IMR-90 (cell line): ENCODE measurements around the gene NAV2. TPM values are rescaled to one million over a fixed set of nuclear protein-coding genes. Genes with fewer than 3 reads are reported as not detected.

ENCODE experiments used
- ATAC-seq: fragments of 200-7000 bp; cut with Tn5 transposase; 2 replicates; pipeline ENCODE4 v1.9.1; 2020; ENCODE audit warnings: low read depth, mild to moderate bottlenecking, moderate library complexity
- BruUV-seq: library from RNA; stranded (reverse); fragments of 400-500 nt; replicated peaks from 2 replicates; lab custom pipeline; 2021; lab: Mats Ljungman, UMichigan
- CTCF ChIA-PET: fragments of 300-600 bp; formaldehyde crosslinking; extraction: SDS; loops from one replicate; lab custom pipeline; 2021; ENCODE audit warnings: antibody characterized with exemption; lab: Yijun Ruan, JAX
- POLR2A ChIA-PET: fragments of 300-600 bp; sonication (Branson Sonifier 250); formaldehyde crosslinking; loops from one replicate; lab custom pipeline; 2022; ENCODE audit warnings: antibody characterized with exemption; ENCODE audit not compliant: unreplicated experiment; lab: Charles Lee
- DNase-seq: peaks from one replicate; pipeline ENCODE4 v3.0.0; 2013
- H2AFZ ChIP-seq: replicated peaks from 2 replicates; pipeline ENCODE3; 2013; ENCODE audit warnings: low read length, mild to moderate bottlenecking; ENCODE audit not compliant: poor library complexity
- H2AK5ac ChIP-seq: 2 replicates; pipeline ENCODE4 v1.6.1; 2013; ENCODE audit warnings: low read depth, low read length, inconsistent platforms
- H2AK9ac ChIP-seq: replicated peaks from 2 replicates; pipeline ENCODE3; 2013; ENCODE audit warnings: mild to moderate bottlenecking, low read depth, low read length, moderate library complexity; ENCODE audit not compliant: poor library complexity
- H2BK120ac ChIP-seq: 2 replicates; pipeline ENCODE4 v1.6.1; 2013; ENCODE audit warnings: low read depth, low read length, inconsistent platforms
- H2BK15ac ChIP-seq: 3 replicates; pipeline ENCODE4 v1.6.1; 2013; ENCODE audit warnings: low read depth, low read length, inconsistent platforms
- H2BK20ac ChIP-seq: 2 replicates; pipeline ENCODE4 v1.6.1; 2013; ENCODE audit warnings: low read depth, mild to moderate bottlenecking, inconsistent platforms, low read length, moderate library complexity
- H2BK5ac ChIP-seq: 2 replicates; pipeline ENCODE4 v1.6.1; 2013; ENCODE audit warnings: mild to moderate bottlenecking, low read depth, low read length, inconsistent platforms; ENCODE audit not compliant: poor library complexity, severe bottlenecking
- H3K14ac ChIP-seq: replicated peaks from 2 replicates; pipeline ENCODE4 v1.6.1; 2013; ENCODE audit warnings: low read depth, low read length, inconsistent platforms
- H3K18ac ChIP-seq: 2 replicates; pipeline ENCODE4 v1.6.1; 2013; ENCODE audit warnings: low read depth, low read length, control low read depth
- H3K23ac ChIP-seq: 2 replicates; pipeline ENCODE4 v1.6.1; 2013; ENCODE audit warnings: low read depth, low read length, inconsistent platforms
- H3K27ac ChIP-seq: 2 replicates; pipeline ENCODE4 v1.5.1; 2013; ENCODE audit warnings: mild to moderate bottlenecking, control low read depth, low read length; ENCODE audit not compliant: insufficient read depth
- H3K27me3 ChIP-seq: 2 replicates; pipeline ENCODE4 v1.6.1; 2013; ENCODE audit warnings: low read length; ENCODE audit not compliant: control insufficient read depth, insufficient read depth
- H3K36me3 ChIP-seq: 2 replicates; pipeline ENCODE4 v1.6.1; 2013; ENCODE audit warnings: low read length, mixed read lengths; ENCODE audit not compliant: control insufficient read depth, insufficient read depth
- H3K4ac ChIP-seq: 2 replicates; pipeline ENCODE4 v1.6.1; 2013; ENCODE audit warnings: low read depth, low read length, inconsistent platforms
- H3K4me1 ChIP-seq: 2 replicates; pipeline ENCODE4 v1.6.1; 2013; ENCODE audit warnings: low read length, mixed read lengths; ENCODE audit not compliant: control insufficient read depth, insufficient read depth
- H3K4me2 ChIP-seq: 2 replicates; pipeline ENCODE4 v1.6.1; 2013; ENCODE audit warnings: low read depth, mild to moderate bottlenecking, control low read depth, low read length, moderate library complexity
- H3K4me3 ChIP-seq: 2 replicates; pipeline ENCODE4 v1.5.1; 2013; ENCODE audit warnings: low read depth, mild to moderate bottlenecking, control low read depth, low read length, moderate library complexity; ENCODE audit not compliant: insufficient read depth
- H3K56ac ChIP-seq: 2 replicates; pipeline ENCODE4 v1.6.1; 2013; ENCODE audit warnings: low read length, inconsistent platforms; ENCODE audit not compliant: insufficient read depth; ENCODE audit errors: extremely low read depth
- H3K79me1 ChIP-seq, 2 experiments: 2 replicates each; pipeline ENCODE4 v1.6.1; 2013; ENCODE audit warnings: low read length in 2 of 2, inconsistent platforms in 1 of 2, low read depth in 1 of 2
- H3K9ac ChIP-seq: 2 replicates; pipeline ENCODE4 v1.6.1; 2013; ENCODE audit warnings: low read depth, low read length, control low read depth
- H3K9me1 ChIP-seq: 2 replicates; pipeline ENCODE4 v1.6.1; 2013; ENCODE audit warnings: low read length, inconsistent platforms; ENCODE audit not compliant: insufficient read depth
- H3K9me3 ChIP-seq: 2 replicates; pipeline ENCODE4 v1.6.1; 2013; ENCODE audit warnings: low read length; ENCODE audit not compliant: control insufficient read depth, insufficient read depth
- H4K20me1 ChIP-seq: 2 replicates; pipeline ENCODE4 v1.6.1; 2013; ENCODE audit warnings: low read length, inconsistent platforms; ENCODE audit not compliant: insufficient read depth
- H4K5ac ChIP-seq: 2 replicates; pipeline ENCODE4 v1.6.1; 2013; ENCODE audit warnings: mild to moderate bottlenecking, low read depth, low read length, control low read depth
- H4K8ac ChIP-seq, 2 experiments: 2 replicates each; pipeline ENCODE4 v1.6.1; 2013; ENCODE audit warnings: low read depth in 2 of 2, low read length in 2 of 2, control low read depth in 1 of 2, inconsistent platforms in 1 of 2
- H4K91ac ChIP-seq: 2 replicates; pipeline ENCODE4 v1.6.1; 2013; ENCODE audit warnings: low read depth, low read length, inconsistent platforms; ENCODE audit not compliant: insufficient read depth
- BHLHE40 ChIP-seq: fragments of 150-350 bp; IDR thresholded peaks from 2 replicates; pipeline ENCODE4 v1.6.1; 2016; ENCODE audit warnings: mild to moderate bottlenecking, low read depth, low read length
- CEBPB ChIP-seq: IDR thresholded peaks from 2 replicates; pipeline ENCODE4 v1.6.1; 2012; ENCODE audit warnings: low read depth, low read length, improper control_type of control experiment
- CHD1 ChIP-seq: IDR thresholded peaks from 2 replicates; pipeline ENCODE4 v1.6.1; 2012; ENCODE audit warnings: low read depth, low read length, improper control_type of control experiment
- ELK1 ChIP-seq: fragments of 150-350 bp; IDR thresholded peaks from 2 replicates; pipeline ENCODE4 v1.6.1; 2016; ENCODE audit warnings: low read depth, mild to moderate bottlenecking, low read length, moderate library complexity, borderline replicate concordance
- FOS ChIP-seq: fragments of 150-350 bp; IDR thresholded peaks from 2 replicates; pipeline ENCODE4 v1.6.1; 2016; ENCODE audit warnings: low read depth, low read length
- MAFK ChIP-seq: IDR thresholded peaks from 2 replicates; pipeline ENCODE4 v1.6.1; 2012; ENCODE audit warnings: low read depth, low read length, improper control_type of control experiment
- MAZ ChIP-seq: IDR thresholded peaks from 2 replicates; pipeline ENCODE4 v1.6.1; 2012; ENCODE audit warnings: low read depth, mild to moderate bottlenecking, low read length, improper control_type of control experiment, moderate library complexity, borderline replicate concordance
- MXI1 ChIP-seq: IDR thresholded peaks from 2 replicates; pipeline ENCODE4 v1.6.1; 2012; ENCODE audit warnings: low read depth, mild to moderate bottlenecking, low read length, moderate library complexity, borderline replicate concordance
- NFE2L2 ChIP-seq: fragments of 150-350 bp; IDR thresholded peaks from 2 replicates; pipeline ENCODE4 v1.6.1; 2016; ENCODE audit warnings: low read depth, mild to moderate bottlenecking, low read length
- POLR2A ChIP-seq: IDR thresholded peaks from 2 replicates; pipeline ENCODE4 v1.6.1; 2012; ENCODE audit warnings: mild to moderate bottlenecking, low read depth, low read length
- RAD21 ChIP-seq: IDR thresholded peaks from 2 replicates; pipeline ENCODE4 v1.6.1; 2012; ENCODE audit warnings: low read length, improper control_type of control experiment
- RCOR1 ChIP-seq: IDR thresholded peaks from 2 replicates; pipeline ENCODE4 v1.6.1; 2012; ENCODE audit warnings: mild to moderate bottlenecking, low read length, improper control_type of control experiment; ENCODE audit not compliant: insufficient replicate concordance
- RFX5 ChIP-seq: IDR thresholded peaks from 2 replicates; pipeline ENCODE4 v1.8.0; 2012; ENCODE audit warnings: low read depth, mild to moderate bottlenecking, low read length, moderate library complexity
- SMC3 ChIP-seq: fragments of 150-350 bp; IDR thresholded peaks from 2 replicates; pipeline ENCODE4 v1.6.1; 2016; ENCODE audit warnings: low read depth, mild to moderate bottlenecking, antibody characterized with exemption, low read length, moderate library complexity
- dilution Hi-C: fragments of 300-500 bp; cut with HindIII; formaldehyde crosslinking; loops from one replicate; pipeline ENCODE4 v1.14.3; 2018; ENCODE audit warnings: low sequenced_read_pairs; ENCODE audit not compliant: unreplicated experiment
- in situ Hi-C: fragments of 300-500 bp; cut with MboI; formaldehyde crosslinking; loops from 3 replicates; pipeline ENCODE4 v1.14.3; 2019; ENCODE audit warnings: low sequenced_read_pairs, inconsistent platforms, mixed read lengths
- intact Hi-C: fragments of 100-400 bp; cut with micrococcal nuclease; formaldehyde crosslinking; loops from 2 replicates; pipeline ENCODE4 v1.10.0; 2022
- polyA plus RNA-seq, 3 experiments: library from polyadenylated mRNA; depleted of rRNA; stranded (reverse); fragments of >200 nt; gene quantifications; 2 replicates each; pipeline ENCODE4 v1.2.3, GENCODE V29; 2012; ENCODE audit warnings: low replicate concordance in 1 of 3
- total RNA-seq: library from RNA; depleted of rRNA; stranded (reverse); fragments of >200 nt; gene quantifications from 2 replicates; pipeline ENCODE4 v1.2.3, GENCODE V29; 2012
- TF ChIP-seq, protein P1 (sequence below): fragments of 150-350 bp; IDR thresholded peaks from 2 replicates; pipeline ENCODE4 v1.6.1; 2017; ENCODE audit warnings: mild to moderate bottlenecking, antibody characterized with exemption, low read length, low read depth
- TF ChIP-seq, protein P2 (sequence below): conservative IDR thresholded peaks from 2 replicates; pipeline ENCODE4 v1.5.1; 2012; ENCODE audit warnings: mild to moderate bottlenecking, low read depth, low read length, improper control_type of control experiment

The NAV2 gene
- total and polyA plus RNA-seq, 2 of the 4 experiments (the other 2 are of a cell fraction): 4.5 to 12.6 TPM

DNA sequence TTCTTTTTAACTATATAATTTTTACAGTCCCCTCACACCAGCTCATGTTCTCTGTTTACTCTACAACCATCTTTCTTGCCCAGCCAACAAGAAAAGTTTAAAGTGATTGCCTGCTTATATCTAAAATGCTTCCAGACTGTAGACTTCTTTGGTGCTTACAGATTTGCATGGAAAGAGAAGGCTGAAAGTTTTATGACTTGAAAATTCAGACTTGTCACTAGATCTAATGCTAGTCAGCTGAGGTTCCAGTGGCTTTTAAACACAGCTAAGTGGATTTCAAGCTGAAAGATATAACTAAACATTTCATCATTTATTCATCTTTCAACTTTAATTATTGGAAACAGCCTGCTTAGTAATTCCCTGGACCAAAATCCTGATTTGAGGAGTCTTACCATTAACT, 178.4 kb downstream of the NAV2 start:
- no TSS peak for BruUV-seq
- H3K27ac ChIP-seq: no peak overlapping the region
- peaks cover 9% of the 10 kb centered on the region for H3K36me3 ChIP-seq
- no peaks in the 10 kb centered on the region for H3K27me3 ChIP-seq
- intact Hi-C loops (no loop called here), dilution Hi-C loops (no loop called here), in situ Hi-C loops (no loop called here)
- no peak overlapping the region for H2AK5ac ChIP-seq
- H3K9me1 ChIP-seq: peaks cover 10% of the 10 kb centered on the region; the same call in 1 of the 2 replicates
- H3K9ac ChIP-seq: no peak overlapping the region
- no peak overlapping the region for H3K4me3 ChIP-seq
- H4K91ac ChIP-seq: no peak overlapping the region
- no peak overlapping the region for H3K4me2 ChIP-seq
- no peak overlapping the region for H3K14ac ChIP-seq
- H3K79me1 ChIP-seq: peaks cover 3 to 5% of the 10 kb centered on the region in 2 experiments; a peak in 2 of 4 replicates
- no peak overlapping the region for H3K56ac ChIP-seq
- no peak overlapping the region for H4K8ac ChIP-seq
- H4K20me1 ChIP-seq: peaks cover 8% of the 10 kb centered on the region; the same call in 1 of the 2 replicates
- POLR2A ChIA-PET: no interaction called here
- no peak overlapping the region for H3K4ac ChIP-seq
- no peak overlapping the region for H3K18ac ChIP-seq
- H2BK120ac ChIP-seq: no peak overlapping the region
- DNase-seq (no peak), ATAC-seq (peak; percentile 36)
- CTCF ChIA-PET: interaction anchor here (1.2 kb wide), 1 partner anchor 325 kb away, joined by 4 read pairs; no protein-coding TSS in a partner anchor
- no peak overlapping the region for H3K23ac ChIP-seq
- H2BK15ac ChIP-seq: no peak overlapping the region
- TF ChIP-seq ELK1: no peak
- TF ChIP-seq MAZ: no peak
- no peak for TF ChIP-seq RFX5
- no peak for TF ChIP-seq POLR2A
- no peak for TF ChIP-seq FOS
- TF ChIP-seq BHLHE40: no peak
- TF ChIP-seq NFE2L2: no peak
- TF ChIP-seq, protein P1, sequence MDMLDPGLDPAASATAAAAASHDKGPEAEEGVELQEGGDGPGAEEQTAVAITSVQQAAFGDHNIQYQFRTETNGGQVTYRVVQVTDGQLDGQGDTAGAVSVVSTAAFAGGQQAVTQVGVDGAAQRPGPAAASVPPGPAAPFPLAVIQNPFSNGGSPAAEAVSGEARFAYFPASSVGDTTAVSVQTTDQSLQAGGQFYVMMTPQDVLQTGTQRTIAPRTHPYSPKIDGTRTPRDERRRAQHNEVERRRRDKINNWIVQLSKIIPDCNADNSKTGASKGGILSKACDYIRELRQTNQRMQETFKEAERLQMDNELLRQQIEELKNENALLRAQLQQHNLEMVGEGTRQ: no peak
- TF ChIP-seq, protein P2, sequence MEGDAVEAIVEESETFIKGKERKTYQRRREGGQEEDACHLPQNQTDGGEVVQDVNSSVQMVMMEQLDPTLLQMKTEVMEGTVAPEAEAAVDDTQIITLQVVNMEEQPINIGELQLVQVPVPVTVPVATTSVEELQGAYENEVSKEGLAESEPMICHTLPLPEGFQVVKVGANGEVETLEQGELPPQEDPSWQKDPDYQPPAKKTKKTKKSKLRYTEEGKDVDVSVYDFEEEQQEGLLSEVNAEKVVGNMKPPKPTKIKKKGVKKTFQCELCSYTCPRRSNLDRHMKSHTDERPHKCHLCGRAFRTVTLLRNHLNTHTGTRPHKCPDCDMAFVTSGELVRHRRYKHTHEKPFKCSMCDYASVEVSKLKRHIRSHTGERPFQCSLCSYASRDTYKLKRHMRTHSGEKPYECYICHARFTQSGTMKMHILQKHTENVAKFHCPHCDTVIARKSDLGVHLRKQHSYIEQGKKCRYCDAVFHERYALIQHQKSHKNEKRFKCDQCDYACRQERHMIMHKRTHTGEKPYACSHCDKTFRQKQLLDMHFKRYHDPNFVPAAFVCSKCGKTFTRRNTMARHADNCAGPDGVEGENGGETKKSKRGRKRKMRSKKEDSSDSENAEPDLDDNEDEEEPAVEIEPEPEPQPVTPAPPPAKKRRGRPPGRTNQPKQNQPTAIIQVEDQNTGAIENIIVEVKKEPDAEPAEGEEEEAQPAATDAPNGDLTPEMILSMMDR: no peak
- no peak for TF ChIP-seq RAD21
- no peak for TF ChIP-seq MXI1
- no peak for TF ChIP-seq CEBPB
- TF ChIP-seq SMC3: no peak
- no peak for TF ChIP-seq CHD1
- TF ChIP-seq RCOR1: no peak
- no peak for TF ChIP-seq MAFK
- no peak overlapping the region for H2AK9ac ChIP-seq
- no peak overlapping the region; the same call in 1 of the 2 replicates for H4K5ac ChIP-seq
- H2AFZ ChIP-seq: no peak overlapping the region
- peaks cover 13% of the 10 kb centered on the region for H3K4me1 ChIP-seq
- H2BK20ac ChIP-seq: no peak overlapping the region
- no peak overlapping the region for H2BK5ac ChIP-seq
- H3K9me3 ChIP-seq: no peaks in the 10 kb centered on the region
